HG03354 (cell line): ENCODE measurements around the gene LRBA.

Source experiments
- ATAC-seq: cut with Tn5 transposase; IDR thresholded peaks from one replicate; pipeline ENCODE4 v1.9.1; 2021; ENCODE audit warnings: mild to moderate bottlenecking; ENCODE audit not compliant: unreplicated experiment, poor library complexity, severe bottlenecking

The LRBA gene

DNA sequence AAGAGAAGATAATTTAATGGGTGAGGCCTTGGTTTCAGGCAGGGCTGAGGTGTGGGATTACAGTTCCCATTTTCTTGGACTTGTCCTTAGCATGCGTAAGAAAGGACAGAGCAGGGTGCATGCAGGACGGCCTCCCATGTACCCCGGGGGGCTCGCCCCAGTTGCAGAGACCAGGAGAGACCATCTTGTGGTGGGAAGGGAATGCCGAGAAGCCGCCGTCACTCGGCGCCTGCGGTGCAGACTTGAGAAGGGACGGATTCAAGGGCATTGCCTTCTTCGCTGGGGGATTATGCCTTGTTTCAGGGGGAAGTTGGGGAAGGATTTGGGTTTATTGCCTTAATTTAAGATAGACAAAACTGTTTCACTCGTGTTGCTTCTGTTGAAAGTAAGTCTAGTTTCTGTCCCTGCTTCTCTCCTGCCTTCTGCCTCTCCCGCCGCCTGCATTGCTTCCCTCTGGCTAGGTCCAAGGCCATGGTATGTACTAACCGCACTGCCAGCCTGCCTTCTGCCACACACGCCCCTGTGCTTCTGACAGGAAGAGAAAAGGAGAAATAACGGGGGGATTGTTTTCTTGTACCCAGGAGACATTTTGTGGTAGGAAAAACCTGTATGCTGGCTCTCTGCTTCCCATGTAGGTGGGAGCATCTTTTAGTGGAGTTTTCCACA lies 761.0 kb downstream of the LRBA start:
- ATAC-seq, result no peak

DNA sequence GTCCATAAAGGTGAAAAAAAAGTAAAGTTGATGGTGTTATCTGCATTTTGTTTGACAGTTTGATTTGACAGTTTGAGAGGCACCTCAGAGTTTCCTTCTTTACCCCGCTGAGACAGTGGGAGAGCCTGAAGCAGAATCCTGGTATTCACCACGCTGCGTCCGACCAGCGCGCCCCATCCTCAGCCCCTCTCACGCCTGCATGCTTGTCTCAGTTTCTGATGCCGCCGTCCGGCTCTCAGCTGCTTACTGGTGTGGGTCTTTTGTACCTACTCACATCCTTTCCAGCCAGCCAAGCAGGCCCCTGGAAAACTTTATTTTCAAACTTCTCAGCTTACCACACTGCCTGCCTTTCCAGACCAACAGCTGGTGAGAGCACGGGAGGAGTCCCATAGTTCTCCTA lies 761.7 kb downstream of the LRBA start:
- no peak for ATAC-seq

DNA sequence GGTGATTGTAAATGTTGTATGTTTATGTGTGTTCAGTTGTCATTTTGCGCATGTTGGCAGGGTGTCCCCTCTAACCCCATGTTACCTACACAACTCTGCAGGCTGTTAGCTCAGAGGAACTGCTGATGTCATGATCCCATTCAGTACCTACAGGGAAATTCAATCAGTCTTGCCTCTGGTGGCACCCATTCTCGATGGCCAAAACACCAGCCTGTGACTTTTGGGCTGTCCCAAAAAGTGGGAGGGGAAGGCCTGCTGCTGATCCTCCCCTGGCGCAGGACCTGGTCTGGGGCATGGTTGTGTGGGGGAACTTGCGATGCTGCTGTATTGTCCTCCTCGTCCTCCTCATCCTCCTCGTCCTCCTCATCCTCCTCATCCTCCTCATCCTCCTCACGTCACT lies 762.3 kb downstream of the LRBA start:
- ATAC-seq, result no peak

DNA sequence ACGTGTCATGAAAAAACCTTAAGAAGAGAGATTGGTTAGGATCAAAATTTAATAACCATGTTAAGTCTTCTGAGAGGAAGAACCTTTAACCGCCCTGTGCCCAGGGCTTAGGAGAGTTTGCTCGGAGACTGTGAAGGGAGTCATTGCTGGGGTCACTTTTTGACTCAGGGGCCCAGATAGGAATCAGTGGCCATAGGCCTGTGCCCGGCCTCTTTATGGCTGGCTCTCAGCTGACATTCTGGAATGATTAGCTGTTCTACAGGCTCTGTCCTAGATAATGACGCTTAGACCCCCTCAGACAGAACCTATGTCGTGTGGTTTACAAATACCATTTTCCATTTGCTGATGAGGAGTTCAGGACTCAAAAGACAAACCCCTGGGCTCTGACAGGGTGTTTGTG lies 762.8 kb downstream of the LRBA start:
- no peak for ATAC-seq

DNA sequence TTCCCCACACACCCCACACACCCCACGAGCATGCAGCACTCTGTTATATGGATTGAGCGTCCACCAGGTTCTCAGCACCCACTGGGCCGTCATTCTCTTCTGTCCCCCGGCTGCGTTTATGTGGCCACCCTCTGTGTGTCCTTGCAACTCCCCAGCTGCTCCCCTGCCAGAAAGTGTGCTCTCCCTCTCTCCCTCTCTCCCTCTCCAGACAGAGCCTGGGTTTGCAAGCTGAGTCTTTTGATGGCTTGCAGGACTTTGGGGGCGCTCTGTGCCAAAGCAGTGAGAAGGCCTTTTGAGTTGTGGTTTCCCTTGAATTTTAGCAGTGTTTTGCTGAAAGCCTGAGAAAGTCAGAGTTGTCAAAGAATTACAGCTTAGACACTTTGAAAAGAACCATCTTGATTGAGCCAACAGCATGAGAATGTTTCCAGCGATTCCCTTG lies 763.3 kb downstream of the LRBA start:
- no peak for ATAC-seq

DNA sequence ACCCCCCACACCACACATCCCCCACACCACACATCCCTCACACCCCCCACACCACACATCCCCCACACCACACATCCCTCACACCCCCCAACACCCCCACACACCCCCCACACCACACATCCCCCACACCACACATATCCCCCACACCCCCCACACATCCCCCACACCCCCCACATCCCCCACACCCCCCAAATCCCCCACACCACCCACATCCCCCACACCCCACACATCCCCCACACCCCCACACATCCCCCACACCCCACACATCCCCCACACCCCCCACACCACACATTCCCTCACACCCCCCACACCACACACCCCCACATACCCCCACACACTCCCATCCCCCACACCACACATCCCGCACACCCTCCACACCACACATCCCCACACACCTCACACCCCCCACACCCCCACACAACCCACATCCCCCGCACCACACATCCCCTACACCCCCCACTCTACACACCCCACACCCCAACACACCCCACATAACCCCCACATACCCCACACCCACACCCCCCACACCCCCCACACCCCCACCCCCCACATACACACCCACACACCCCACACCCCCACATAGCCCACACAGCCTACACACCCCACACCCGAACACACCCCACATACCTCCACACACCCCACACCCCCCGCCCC lies 764.0 kb downstream of the LRBA start:
- ATAC-seq, result no peak

DNA sequence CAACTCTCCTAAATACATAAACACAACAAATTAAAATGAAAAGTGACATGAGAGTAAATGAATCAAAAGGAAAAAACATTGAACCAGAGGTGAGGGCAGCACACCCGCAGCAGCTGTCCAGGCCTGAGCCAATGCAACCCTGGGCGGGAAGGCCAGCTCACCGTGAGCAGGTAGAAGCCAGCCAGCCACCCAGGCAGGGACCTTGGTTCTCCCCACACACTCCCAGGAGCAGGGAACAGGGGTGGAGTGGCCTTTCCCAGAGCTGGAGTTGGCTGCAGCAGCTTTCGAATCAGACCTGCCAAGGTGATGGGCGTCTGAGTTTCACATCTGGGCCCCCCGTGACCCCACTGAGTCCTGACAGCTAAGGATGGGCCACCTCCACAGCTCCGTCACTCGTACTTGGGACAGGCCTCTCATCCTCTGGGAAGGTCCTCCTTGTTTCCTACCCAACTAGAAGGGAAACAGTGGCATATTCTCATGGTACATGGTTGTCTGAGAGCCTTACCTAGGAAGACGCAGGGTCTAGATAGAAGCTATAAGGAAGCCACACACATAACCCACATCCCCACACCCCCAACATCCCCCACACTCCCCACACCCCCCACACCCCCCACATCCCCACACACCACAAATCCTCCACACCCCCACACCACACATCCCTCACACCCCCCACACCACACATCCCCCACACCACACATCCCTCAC lies 764.6 kb downstream of the LRBA start:
- ATAC-seq, result no peak

DNA sequence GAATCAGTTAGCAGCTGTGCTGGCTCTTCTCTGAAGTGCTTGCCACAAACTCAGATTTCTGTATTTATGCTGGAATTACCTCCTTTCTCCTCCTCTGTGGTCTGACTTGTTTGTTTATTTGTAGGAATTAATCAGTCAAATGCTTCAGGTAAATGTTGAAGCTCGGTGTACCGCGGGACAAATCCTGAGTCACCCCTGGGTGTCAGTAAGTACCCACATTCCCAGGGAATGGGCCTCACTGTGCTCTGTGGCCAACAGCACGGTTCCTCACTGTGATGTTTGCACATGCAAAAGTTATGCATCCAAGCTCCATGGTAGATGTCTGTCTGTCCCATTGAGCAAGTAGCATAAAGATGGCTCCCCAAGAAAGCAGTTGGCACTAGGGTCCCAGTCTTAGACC lies 766.9 kb downstream of the LRBA start:
- no peak for ATAC-seq

DNA sequence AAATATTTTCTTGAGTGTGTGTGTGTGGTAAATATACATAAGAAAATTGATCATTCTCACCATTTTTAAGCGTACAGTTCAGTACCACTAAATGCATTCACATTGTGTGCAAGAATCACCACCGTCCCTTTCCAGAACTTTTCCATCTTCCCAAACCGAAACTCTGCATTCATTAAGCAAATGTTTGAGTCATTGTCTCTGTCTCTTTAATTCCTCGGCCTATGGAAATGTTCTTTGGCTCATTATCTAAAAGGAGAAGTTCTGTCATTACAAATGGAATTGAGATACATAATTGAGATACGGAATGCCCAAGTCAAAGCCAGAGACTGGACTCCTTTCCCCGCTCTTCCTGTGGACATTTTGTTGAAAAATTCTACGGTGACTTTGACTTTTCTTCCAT lies 767.9 kb downstream of the LRBA start:
- ATAC-seq, result no peak

DNA sequence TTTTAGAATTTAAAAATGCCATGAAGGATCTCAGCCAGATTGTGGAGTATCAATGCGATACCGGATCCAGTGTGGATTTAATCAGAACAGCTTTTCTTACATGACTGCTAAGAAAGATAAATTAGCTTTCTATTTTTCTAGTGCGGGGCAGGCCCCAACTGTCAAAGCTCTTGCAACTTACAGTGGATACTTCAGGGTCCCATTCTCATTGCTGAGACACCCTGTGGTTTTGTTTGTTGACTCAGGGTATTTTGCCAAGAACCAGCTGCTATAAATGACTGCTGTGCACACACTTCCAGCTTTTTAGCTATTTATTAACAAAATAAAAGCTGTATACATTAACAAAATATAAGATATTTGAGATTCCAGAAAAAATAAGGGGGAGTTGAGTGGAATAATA lies 770.5 kb downstream of the LRBA start:
- no peak for ATAC-seq

DNA sequence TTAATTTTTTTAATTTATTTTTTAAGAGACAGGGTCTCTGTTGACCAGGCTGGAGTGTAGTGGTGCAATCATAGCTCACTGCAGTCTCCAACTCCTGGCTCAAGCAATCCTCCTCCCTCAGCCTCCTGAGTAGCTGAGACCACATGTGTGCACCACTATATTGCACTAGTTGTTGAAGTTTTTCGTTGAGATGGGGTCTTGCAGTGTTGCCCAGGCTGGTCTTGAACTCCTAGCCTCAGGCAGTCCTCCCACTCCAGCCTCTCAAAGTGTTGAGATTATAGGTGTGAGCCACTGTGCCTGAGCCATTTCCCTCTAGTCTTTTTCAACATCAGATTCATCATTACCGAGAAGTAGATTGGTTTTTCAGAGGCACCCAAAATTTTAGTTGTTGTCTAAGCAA lies 771.2 kb downstream of the LRBA start:
- ATAC-seq, result no peak

DNA sequence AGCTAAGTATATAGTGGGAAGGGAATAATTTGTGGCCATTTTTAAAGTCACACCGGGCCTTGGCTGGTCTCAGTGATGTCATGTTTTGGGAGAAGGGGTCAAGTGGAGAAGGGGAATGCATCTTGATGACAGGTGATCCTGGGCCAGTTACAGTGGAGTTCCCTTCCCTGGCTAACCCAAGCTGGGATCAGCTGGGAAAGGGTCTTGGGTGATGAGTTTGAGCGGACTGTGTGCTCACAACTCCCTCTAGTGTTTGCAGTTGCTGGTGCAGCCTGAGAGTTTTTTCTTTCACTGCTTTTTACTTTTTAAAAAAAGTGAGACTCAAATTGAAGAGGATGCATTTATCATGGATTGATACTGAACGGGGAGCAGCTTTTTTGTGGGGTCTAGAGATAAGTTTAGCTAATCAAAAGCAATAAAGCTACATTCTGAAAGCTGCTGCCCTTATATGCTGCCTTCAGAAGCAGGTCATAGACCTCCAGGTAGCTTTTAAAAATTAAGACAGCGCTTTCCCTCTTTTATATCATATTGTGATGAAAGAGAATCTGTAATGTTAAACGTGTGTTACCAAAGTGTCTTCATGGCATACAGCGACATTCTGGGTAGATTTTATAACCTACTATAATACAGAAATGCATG lies 772.1 kb downstream of the LRBA start:
- ATAC-seq, result peak; percentile 70

DNA sequence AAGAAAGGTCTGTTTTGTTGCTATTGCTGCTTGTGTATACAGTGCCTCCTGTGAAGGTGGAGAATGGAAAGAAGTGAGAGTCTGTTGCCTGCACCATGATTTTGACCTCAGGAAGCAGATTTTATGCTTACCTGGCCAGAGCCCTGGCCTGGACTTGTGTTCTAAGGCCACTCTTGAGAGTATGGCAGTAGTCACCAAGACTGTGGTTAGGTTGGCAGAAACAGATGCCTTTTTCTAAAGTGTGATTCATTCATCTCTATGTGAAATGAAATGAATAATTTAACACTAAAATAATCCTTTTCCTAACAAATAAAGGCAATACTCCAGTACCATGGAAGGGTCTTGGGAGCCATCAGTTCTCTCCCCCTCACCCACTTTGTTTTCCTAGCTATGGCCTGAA lies 775.1 kb downstream of the LRBA start:
- no peak for ATAC-seq

DNA sequence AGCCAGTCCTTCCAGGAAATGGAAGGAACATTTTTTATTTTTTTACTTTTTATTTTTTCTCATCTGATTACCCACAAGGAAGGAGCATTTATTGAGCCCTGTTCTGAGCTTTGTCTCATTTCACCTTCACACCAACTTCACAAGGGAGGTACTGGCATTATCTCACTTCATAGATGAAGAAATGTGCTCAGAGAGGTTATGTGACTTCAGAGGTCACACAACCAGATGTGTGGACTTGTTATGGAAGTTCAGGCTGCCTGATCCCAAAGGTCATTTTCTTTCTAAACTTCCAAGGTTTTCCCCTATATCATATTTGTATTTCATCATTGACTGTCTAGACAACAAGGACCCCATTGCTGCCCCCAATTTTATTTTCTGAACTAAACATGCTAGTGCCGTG lies 776.5 kb downstream of the LRBA start:
- ATAC-seq, result no peak

DNA sequence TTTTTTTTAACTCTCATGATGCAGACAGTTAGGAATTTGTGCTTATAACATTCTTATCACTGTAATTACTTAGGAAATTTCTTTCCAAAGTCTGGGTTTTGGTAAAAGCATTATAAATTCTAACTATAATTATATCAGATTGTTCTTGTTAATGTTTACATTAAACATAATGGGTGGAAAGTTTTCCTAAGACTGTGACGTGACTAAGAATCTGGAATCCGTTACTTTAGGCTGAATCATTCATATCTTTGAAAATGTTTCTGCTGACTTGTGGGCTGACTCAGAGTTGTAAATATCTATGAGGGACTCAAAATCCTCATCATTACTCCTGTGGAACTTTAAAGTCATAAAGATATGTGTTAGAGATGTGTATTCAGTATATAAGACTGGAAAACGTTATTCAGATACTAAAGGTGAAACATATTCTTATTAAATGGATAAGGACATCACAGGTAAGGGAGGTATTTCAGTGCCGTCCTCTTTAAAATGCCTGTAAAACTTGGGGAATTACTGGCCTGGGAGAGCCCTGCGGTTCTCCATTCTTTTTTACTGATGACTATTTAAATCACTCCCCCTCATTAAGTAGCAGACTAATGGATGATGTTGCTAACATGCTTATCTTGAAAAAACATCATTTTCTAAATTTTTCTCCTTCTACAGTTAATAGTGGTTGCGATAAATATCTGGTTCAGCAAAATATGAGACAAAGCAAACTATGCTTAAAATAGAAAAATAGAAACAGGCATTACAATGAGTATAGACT lies 777.8 kb downstream of the LRBA start:
- ATAC-seq, result no peak

DNA sequence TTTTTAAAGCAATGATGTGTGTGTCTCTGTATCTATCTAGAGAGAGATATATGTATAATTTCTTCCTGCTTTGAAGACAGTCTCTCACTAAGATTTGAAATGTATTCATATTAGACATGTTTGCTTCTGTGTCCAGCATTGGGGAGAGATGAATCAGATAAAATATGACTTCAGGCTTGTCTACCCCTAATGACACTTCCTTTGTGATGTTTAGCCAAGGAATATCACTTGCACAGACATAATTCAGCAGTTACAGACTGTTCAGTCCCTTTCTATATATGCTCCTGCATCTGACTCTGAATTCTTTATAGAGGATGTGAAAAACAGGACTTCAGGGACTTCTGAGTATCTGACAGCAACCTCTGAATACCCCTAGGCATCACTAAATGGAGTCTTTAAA lies 778.5 kb downstream of the LRBA start:
- ATAC-seq, result no peak

DNA sequence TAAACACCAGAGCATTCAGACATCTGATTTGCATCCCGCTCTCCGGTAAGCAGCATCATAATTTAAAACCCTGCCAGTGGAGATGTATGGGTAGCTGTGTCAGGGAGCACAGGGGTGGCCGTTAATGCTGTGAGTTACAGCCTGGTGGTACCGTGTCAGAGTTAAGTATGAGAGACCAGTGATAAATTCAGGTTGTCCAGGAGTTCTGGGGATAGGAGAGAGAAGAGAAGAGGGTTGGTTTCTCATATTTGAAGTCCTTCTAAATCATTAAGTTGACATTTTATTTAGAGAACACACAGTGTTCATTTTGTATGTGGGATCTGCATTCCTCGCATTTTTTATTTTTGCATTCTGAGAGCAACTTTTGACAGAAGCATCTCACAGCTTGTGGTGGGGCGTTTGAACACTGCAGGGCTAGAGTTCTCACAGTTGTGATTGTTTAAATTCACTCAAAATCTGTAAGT lies 779.2 kb downstream of the LRBA start:
- ATAC-seq, result no peak

DNA sequence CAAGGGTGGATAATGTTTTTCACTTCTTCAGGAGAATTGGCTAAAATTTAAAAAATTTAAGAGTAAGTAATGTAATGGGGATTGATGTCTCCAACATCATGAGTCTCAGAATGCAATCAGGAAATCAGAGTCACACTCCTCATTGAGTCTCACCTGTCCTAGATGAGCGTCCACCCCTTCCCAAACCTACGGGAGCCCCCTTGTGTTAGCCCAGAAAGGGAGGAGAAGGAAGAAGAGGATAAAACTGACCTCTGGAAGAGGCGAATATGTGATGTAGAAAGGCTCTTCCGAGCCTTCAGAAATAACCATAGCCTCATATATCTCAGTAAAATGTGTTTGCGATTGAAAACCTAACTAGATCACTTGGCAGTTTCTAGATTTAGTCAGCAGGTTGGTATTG lies 779.8 kb downstream of the LRBA start:
- no peak for ATAC-seq

DNA sequence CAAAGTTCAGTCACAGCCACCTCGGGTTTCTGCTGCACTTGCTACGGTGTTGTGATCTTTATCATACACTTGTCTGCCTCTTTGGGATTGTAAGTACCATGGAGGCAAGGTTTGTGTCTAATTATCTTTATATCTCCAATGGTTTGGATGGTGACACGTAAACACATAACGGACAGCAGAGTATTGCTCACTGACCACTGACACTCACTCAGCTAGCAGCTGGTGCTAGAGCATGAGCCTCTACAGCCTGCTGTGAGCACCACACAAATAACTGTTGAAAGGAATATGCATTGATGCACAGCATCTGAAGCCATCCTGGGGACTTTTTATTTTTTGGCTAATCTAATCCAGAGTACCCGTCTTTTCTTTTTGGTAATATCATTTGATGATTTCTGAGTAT lies 780.8 kb downstream of the LRBA start:
- ATAC-seq, result no peak

DNA sequence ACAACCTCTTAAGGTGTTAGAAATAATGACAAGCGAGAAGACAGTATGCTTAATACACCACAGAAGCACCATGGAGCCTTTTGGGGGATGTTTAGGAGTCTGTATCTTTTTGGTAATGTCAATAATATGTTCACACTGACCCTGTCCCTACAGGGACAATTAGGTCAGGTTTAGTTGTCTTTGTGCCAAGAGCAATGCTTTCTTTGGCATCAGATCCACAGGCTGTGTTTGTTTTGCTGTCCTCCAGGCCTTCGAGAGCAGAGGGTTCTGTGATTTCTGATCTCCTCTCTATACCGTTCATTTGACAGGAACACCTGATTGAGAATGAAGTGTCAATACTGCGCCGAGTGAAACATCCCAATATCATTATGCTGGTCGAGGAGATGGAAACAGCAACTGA lies 783.1 kb downstream of the LRBA start:
- ATAC-seq, result no peak
